GM23248 (cell line): Measurements from ENCODE around the gene ITGB1BP1. TPM values are rescaled to one million over a fixed set of nuclear protein-coding genes. Genes with fewer than 3 reads are reported as not detected.
A peak's percentile ranks its signal among the peaks of the same experiment; 100 is the strongest.

Experiments
- DNase-seq: peaks from one replicate; pipeline ENCODE4 v3.0.0-alpha.2; 2015
- H2AFZ ChIP-seq: fragments of 200-600 bp; sonication (generic); 2 replicates; pipeline ENCODE4 v1.6.1; 2016; ENCODE audit warnings: antibody characterized with exemption
- H3F3A ChIP-seq: fragments of 200-600 bp; sonication (generic); 2 replicates; pipeline ENCODE4 v1.6.1; 2016; ENCODE audit warnings: mild to moderate bottlenecking, antibody characterized with exemption, mixed run types; ENCODE audit not compliant: insufficient read depth
- H3K27ac ChIP-seq: fragments of 200-600 bp; sonication (generic); 2 replicates; pipeline ENCODE4 v1.5.1; 2016; ENCODE audit warnings: mild to moderate bottlenecking
- H3K27me3 ChIP-seq: fragments of 200-600 bp; sonication (generic); replicated peaks from 2 replicates; pipeline ENCODE4 v1.6.1; 2016; ENCODE audit warnings: mild to moderate bottlenecking; ENCODE audit not compliant: insufficient read depth
- H3K36me3 ChIP-seq: fragments of 200-600 bp; sonication (generic); 2 replicates; pipeline ENCODE4 v1.6.1; 2016; ENCODE audit warnings: low read depth, mild to moderate bottlenecking
- H3K4me1 ChIP-seq: fragments of 200-600 bp; sonication (generic); 2 replicates; pipeline ENCODE4 v1.6.1; 2016; ENCODE audit warnings: mild to moderate bottlenecking; ENCODE audit not compliant: insufficient read depth
- H3K4me2 ChIP-seq: fragments of 200-600 bp; sonication (generic); one replicate; pipeline ENCODE4 v1.6.1; 2016; ENCODE audit warnings: mild to moderate bottlenecking; ENCODE audit not compliant: unreplicated experiment
- H3K4me3 ChIP-seq: fragments of 200-600 bp; sonication (generic); 2 replicates; pipeline ENCODE4 v1.5.1; 2016; ENCODE audit warnings: mild to moderate bottlenecking
- H3K79me2 ChIP-seq: fragments of 200-600 bp; sonication (generic); 2 replicates; pipeline ENCODE4 v1.6.1; 2016; ENCODE audit warnings: mild to moderate bottlenecking; ENCODE audit not compliant: insufficient read depth
- H3K9ac ChIP-seq: fragments of 200-600 bp; sonication (generic); 2 replicates; pipeline ENCODE4 v1.6.1; 2016; ENCODE audit warnings: mild to moderate bottlenecking
- H3K9me2 ChIP-seq: fragments of 200-600 bp; sonication (generic); 2 replicates; pipeline ENCODE4 v1.6.1; 2016; ENCODE audit warnings: mixed run types, mild to moderate bottlenecking, moderate library complexity; ENCODE audit not compliant: insufficient read depth
- H3K9me3 ChIP-seq: fragments of 200-600 bp; sonication (generic); one replicate; pipeline ENCODE4 v1.6.1; 2017; ENCODE audit warnings: low read depth
- H4K20me1 ChIP-seq: fragments of 200-600 bp; sonication (generic); 2 replicates; pipeline ENCODE4 v1.6.0; 2016; ENCODE audit not compliant: insufficient read depth
- EZH2 ChIP-seq: fragments of 200-600 bp; sonication (generic); IDR thresholded peaks from 2 replicates; pipeline ENCODE4 v1.6.1; 2018; ENCODE audit warnings: antibody characterized with exemption, mild to moderate bottlenecking; ENCODE audit not compliant: insufficient read depth, poor library complexity, severe bottlenecking
- EZH2phosphoT487 ChIP-seq: fragments of 200-600 bp; sonication (generic); IDR thresholded peaks from 2 replicates; pipeline ENCODE4 v1.6.1; 2018; ENCODE audit warnings: antibody characterized with exemption, moderate library complexity, mild to moderate bottlenecking, low read depth; ENCODE audit not compliant: insufficient read depth
- WGBS, 2 experiments: methylation state at CpG; one replicate each; pipeline ENCODE4 v1.1.6; 2015 to 2017; ENCODE audit warnings: low lambda C conversion rate in 2 of 2, low coverage in 1 of 2; ENCODE audit errors: missing lambda C conversion rate in 2 of 2; 5-methylcytosine and 5-hydroxymethylcytosine counted together
- in situ Hi-C: fragments of 300-500 bp; cut with MboI; formaldehyde crosslinking; loops from 2 replicates; pipeline ENCODE4 v1.15.0; 2020
- polyA plus RNA-seq: library from polyadenylated mRNA; unstranded; fragments of >200 nt; fragmentation: Nextera tagmentation; extraction: Ambion mirVana; gene quantifications from 2 replicates; pipeline ENCODE4 v1.2.1, GENCODE V29; 2016
- total RNA-seq: library from RNA; depleted of rRNA; stranded (reverse); fragments of >200 nt; shearing (Covaris generic); gene quantifications from 2 replicates; pipeline ENCODE4 v1.2.3, GENCODE V29; 2014

The ITGB1BP1 gene
- total and polyA plus RNA-seq, 2 experiments from 2014 or later, result 39.0 to 289 TPM

DNA sequence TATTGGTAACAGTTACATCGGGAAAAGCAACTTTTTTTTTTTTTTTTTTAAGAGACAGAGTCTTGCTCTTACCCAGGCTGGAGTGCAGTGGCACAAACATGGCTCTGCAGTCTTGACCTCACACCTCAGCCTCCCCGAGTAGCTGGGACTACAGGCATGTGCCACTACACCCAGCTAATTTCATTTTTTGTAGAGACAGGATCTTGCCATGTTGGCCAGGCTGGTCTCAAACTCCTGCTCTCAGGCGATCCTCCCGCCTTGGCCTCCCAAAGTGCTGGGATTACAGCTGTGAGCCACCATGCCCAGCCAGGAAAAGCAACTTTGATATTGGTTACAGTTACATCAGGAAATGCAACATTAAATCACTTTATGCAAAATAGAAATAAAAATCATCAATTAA is 4.6 kb downstream of the ITGB1BP1 start:
- H2AFZ ChIP-seq, result no peak overlapping the region
- in situ Hi-C loops, result no loop called here
- H3K4me3 ChIP-seq, result no peak overlapping the region
- TF ChIP-seq EZH2 (no peak), EZH2phosphoT487 (no peak)
- H3K36me3 ChIP-seq, result 0 out of 2 replicates have a peak, but pooled peaks cover 2% of the 10 kb centered on the region
- H4K20me1 ChIP-seq, result no peaks in the 10 kb centered on the region
- no peak overlapping the region for H3K27ac ChIP-seq
- 77 to 78% methylated on average over 4 of the region's 4 CpGs for WGBS, 2 experiments
- no peaks in the 10 kb centered on the region for H3K9me3 ChIP-seq
- no peaks in the 10 kb centered on the region for H3K27me3 ChIP-seq
- H3K79me2 ChIP-seq, result peaks cover 96% of the 10 kb centered on the region
- H3K4me2 ChIP-seq, result no peak overlapping the region
- H3K4me1 ChIP-seq, result peaks cover 16% of the 10 kb centered on the region
- no peak overlapping the region for H3K9ac ChIP-seq
- 0 out of 2 replicates have a peak, but pooled peaks cover 6% of the 10 kb centered on the region for H3F3A ChIP-seq
- DNase-seq, result no peak
- no peaks in the 10 kb centered on the region for H3K9me2 ChIP-seq

DNA sequence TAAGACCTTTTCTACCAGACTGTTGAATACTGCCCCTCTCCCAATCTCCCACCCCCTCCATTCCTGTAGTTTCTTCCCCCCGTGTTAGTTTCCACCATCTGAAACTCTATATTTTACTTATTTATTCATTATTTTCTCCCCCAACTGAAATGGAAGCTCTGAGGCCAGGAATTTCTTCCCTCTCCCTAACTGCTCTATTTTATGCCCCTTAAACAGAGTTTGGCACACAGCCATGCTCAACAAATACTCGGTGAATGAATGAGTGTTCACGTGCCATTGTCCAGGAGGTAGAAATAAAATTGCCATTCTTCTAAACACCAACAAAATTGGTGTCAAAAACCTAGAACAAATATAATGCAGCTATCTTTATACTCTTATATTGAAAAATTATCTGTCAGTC is 5.6 kb downstream of the ITGB1BP1 start:
- in situ Hi-C loops, result no loop called here
- no peak overlapping the region for H2AFZ ChIP-seq
- no peak for DNase-seq
- H3K4me3 ChIP-seq, result no peak overlapping the region
- H3K79me2 ChIP-seq, result peaks cover 100% of the 10 kb centered on the region
- H4K20me1 ChIP-seq, result no peaks in the 10 kb centered on the region
- no peaks in the 10 kb centered on the region for H3K27me3 ChIP-seq
- H3K9me2 ChIP-seq, result no peaks in the 10 kb centered on the region
- 95 to 98% methylated on average over 3 of the region's 3 CpGs for WGBS, 2 experiments
- H3K4me1 ChIP-seq, result peaks cover 16% of the 10 kb centered on the region
- 0 out of 2 replicates have a peak, but pooled peaks cover 6% of the 10 kb centered on the region for H3F3A ChIP-seq
- no peak overlapping the region for H3K27ac ChIP-seq
- H3K9me3 ChIP-seq, result no peaks in the 10 kb centered on the region
- no peak overlapping the region for H3K4me2 ChIP-seq
- TF ChIP-seq EZH2phosphoT487 (no peak), EZH2 (no peak)
- peaks cover 7% of the 10 kb centered on the region; the same call in 1 of the 2 replicates for H3K36me3 ChIP-seq
- no peak overlapping the region for H3K9ac ChIP-seq

DNA sequence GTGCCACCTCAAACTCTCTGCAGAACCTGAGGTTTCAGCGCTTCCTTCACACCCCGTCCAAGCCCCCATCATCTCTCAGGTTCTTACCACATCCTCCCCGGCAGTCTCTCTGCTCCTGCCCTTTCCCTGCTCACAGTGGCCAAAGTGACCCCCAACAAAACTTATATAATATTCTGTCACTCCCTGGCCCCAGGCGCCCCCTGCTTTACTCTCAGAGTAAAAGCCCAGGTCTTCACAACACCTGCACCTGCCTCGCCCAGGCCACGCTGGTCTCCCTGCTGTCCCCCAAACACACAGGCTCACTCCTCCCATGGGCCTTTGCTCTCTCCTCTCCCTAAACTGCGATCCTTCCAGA is 6.4 kb downstream of the ITGB1BP1 start:
- Histone ChIP-seq H3K27ac (no peak overlapping the region), H3K4me3 (no peak overlapping the region), H3K4me2 (no peak overlapping the region), H3K4me1 (peaks cover 12% of the 10 kb centered on the region), H3K9me2 (no peaks in the 10 kb centered on the region), H3K27me3 (no peaks in the 10 kb centered on the region), H2AFZ (no peak overlapping the region), H4K20me1 (no peaks in the 10 kb centered on the region), H3K9me3 (no peaks in the 10 kb centered on the region), H3K36me3 (peaks cover 15% of the 10 kb centered on the region; the same call in 1 of the 2 replicates), H3K9ac (no peak overlapping the region), H3K79me2 (peaks cover 100% of the 10 kb centered on the region), H3F3A (0 out of 2 replicates have a peak, but pooled peaks cover 6% of the 10 kb centered on the region)
- no peak for DNase-seq
- 93 to 94% methylated on average over 7 of the region's 7 CpGs for WGBS, 2 experiments
- in situ Hi-C loops, result no loop called here
- TF ChIP-seq EZH2, result no peak
- no peak for TF ChIP-seq EZH2phosphoT487

DNA sequence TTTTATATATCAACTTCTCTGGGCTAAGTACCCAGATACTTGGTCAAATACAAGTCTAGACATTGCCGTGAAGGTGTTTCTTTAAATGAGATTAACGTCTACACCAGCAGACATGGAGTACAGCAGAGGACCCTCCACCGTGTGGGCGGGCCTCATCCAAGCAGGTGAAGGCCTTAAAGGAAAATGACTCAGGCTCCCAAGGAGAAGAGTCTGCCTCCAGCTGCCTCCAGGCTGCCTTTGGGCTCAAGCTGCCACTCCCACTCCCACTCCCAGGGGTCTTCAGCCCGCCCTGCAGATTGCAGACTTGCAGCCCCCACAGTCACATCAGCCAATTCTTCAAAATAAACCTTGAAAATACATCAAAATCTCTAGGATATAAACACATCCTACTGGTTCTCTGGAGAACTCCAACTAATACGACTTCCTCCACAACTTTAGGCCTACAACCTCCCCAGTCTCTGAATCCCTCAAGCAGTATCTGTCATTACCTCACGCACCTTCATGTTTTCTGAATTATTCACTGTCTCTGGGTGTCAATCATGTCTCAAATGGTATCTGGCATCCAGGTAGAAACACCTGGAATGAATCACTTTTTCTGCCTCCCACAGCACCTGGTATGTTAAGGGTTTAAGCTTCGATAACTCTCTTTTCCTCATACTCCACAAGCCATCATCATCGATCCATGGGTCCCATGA is 6.9 kb downstream of the ITGB1BP1 start:
- Histone ChIP-seq H3K4me2 (no peak overlapping the region), H3K27me3 (no peaks in the 10 kb centered on the region), H3K9me3 (no peaks in the 10 kb centered on the region), H3K79me2 (peaks cover 100% of the 10 kb centered on the region), H4K20me1 (no peaks in the 10 kb centered on the region), H3K27ac (peak overlapping the region; percentile 55; the same call in 1 of the 2 replicates), H3K4me1 (peaks cover 9% of the 10 kb centered on the region; the same call in 1 of the 2 replicates), H3K9ac (no peak overlapping the region), H3F3A (0 out of 2 replicates have a peak, but pooled peaks cover 6% of the 10 kb centered on the region), H3K4me3 (no peak overlapping the region), H3K9me2 (no peaks in the 10 kb centered on the region), H3K36me3 (peaks cover 18% of the 10 kb centered on the region; the same call in 1 of the 2 replicates), H2AFZ (no peak overlapping the region)
- 82 to 87% methylated on average over 9 of the region's 9 CpGs for WGBS, 2 experiments
- in situ Hi-C loops, result no loop called here
- no peak for DNase-seq
- TF ChIP-seq EZH2 (no peak), EZH2phosphoT487 (no peak)
